Measurements from ENCODE around the gene SLC6A19. TPM values are rescaled to one million over a fixed set of nuclear protein-coding genes. Genes with fewer than 3 reads are reported as not detected.

Gene SLC6A19
- total and polyA plus RNA-seq, 9 donors: 0.08 to 1.5 TPM; not detected in 7

- Histone ChIP-seq H3K4me1 (ENCODE audit: insufficient read depth) (no peaks in the 10 kb centered on the region), H3K4me3 (no peak overlapping the region), H3K36me3 (no peaks in the 10 kb centered on the region), H3K9me3 (no peaks in the 10 kb centered on the region), H3K27ac (no peak overlapping the region), H3K27me3 (no peaks in the 10 kb centered on the region)
- whole genome bisulfite sequencing, 3 donors: 79 to 87% (median 82%) methylated on average over 17 of the region's 17 CpGs
- intact Hi-C loops (cut with DNase I): no loop called here
- TF ChIP-seq EP300 (IDR thresholded peaks at IDR 0.05) (no peak), POLR2A (IDR thresholded peaks at IDR 0.05) (no peak), CTCF (IDR thresholded peaks at IDR 0.05) (no peak)
- no peak for DNase-seq
Observed at GRCh38 chr5:1230551-1230950, 29.2 kb downstream of the SLC6A19 start.

DNA sequence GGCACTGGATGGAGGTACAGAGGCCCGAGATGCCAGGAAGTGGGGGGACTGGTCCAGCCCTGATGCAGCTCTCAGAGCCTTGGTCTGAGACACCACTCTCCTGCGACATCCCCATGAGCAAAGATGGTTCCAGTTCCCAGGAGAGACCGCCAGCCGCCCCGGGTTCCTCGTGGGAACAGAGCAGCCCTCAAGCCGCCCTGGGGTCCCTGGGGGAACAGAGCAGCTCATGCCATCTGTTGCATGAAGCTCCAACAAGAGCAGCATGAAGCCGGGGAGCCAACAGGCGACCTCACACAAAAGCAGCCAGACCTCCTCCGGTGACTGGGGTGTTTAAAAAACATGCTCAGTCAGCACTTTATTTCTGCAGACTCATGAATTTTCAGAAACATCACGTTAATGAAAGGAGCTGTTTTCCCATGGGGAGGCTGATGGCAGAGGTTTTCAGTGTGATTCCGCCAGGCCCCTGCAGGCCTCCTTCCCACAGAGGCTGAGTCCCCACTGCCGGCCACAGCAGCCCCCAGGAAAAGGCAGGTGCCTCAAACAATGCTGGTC, 30.0 kb downstream of the SLC6A19 start:
- no peaks in the 10 kb centered on the region for H3K9me3 ChIP-seq
- no peak overlapping the region for H3K4me3 ChIP-seq
- H3K4me1 ChIP-seq (ENCODE audit: insufficient read depth): no peaks in the 10 kb centered on the region
- 56 to 60% (median 56%) methylated on average over 12 to 13 of the region's 13 CpGs for WGBS, 3 donors
- H3K27me3 ChIP-seq: no peaks in the 10 kb centered on the region
- no peak for DNase-seq
- no peak overlapping the region for H3K27ac ChIP-seq
- TF ChIP-seq POLR2A (IDR thresholded peaks at IDR 0.05): no peak
- no peak for TF ChIP-seq CTCF (IDR thresholded peaks at IDR 0.05)
- TF ChIP-seq EP300 (IDR thresholded peaks at IDR 0.05): no peak
- intact Hi-C loops (cut with DNase I): no loop called here
- H3K36me3 ChIP-seq: no peaks in the 10 kb centered on the region

DNA sequence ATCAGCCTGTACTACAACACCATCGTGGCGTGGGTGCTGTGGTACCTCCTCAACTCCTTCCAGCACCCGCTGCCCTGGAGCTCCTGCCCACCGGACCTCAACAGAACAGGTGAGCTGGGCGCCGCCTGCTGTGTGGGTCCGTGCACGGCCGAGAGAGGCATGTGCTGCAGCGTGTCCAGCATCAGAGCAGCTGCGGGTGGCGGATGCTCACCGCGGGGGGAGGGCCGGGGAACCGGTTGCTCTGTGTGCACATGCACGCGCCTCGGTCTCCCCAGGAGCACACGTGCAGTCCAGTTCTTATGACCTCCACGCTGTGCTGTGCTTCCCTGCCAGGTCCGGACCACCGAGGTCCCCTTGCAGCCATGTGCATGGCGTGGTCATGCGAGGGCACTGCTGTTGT, 31.4 kb downstream of the SLC6A19 start:
- H3K36me3 ChIP-seq: no peaks in the 10 kb centered on the region
- no peaks in the 10 kb centered on the region for H3K9me3 ChIP-seq
- DNase-seq: no peak
- WGBS, 3 donors: 86 to 90% (median 87%) methylated on average over 19 to 25 of the region's 25 CpGs
- intact Hi-C loops (cut with DNase I): no loop called here
- H3K4me1 ChIP-seq (ENCODE audit: insufficient read depth): no peaks in the 10 kb centered on the region
- H3K4me3 ChIP-seq: no peak overlapping the region
- no peak overlapping the region for H3K27ac ChIP-seq
- TF ChIP-seq CTCF (IDR thresholded peaks at IDR 0.05): no peak
- TF ChIP-seq POLR2A (IDR thresholded peaks at IDR 0.05): no peak
- no peak for TF ChIP-seq EP300 (IDR thresholded peaks at IDR 0.05)
- no peaks in the 10 kb centered on the region for H3K27me3 ChIP-seq

DNA sequence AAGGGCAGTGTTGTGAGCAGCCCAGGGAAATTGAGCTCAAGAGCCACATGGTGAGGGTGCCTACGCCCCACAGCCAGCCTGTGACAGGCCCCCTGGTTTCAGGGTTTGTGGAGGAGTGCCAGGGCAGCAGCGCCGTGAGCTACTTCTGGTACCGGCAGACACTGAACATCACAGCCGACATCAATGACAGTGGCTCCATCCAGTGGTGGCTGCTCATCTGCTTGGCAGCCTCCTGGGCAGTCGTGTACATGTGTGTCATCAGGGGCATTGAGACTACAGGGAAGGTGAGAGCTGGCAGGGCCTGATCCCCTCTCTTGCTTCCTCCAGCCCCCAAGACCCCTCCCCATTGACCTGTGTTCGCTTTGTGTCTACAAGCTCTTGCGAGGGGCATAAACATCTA, 34.0 kb downstream of the SLC6A19 start:
- TF ChIP-seq EP300 (IDR thresholded peaks at IDR 0.05) (no peak), POLR2A (IDR thresholded peaks at IDR 0.05) (no peak), CTCF (IDR thresholded peaks at IDR 0.05) (no peak)
- Histone ChIP-seq H3K9me3 (no peaks in the 10 kb centered on the region), H3K36me3 (no peaks in the 10 kb centered on the region), H3K4me3 (no peak overlapping the region), H3K27ac (no peak overlapping the region), H3K27me3 (no peaks in the 10 kb centered on the region), H3K4me1 (ENCODE audit: insufficient read depth) (no peaks in the 10 kb centered on the region)
- 59 to 75% (median 66%) methylated on average over 8 of the region's 8 CpGs for WGBS, 3 donors
- DNase-seq: no peak
- intact Hi-C loops (cut with DNase I): no loop called here
